OCI-LY7 (cell line): Measurements from ENCODE around the gene TMC1.

Source experiments
- EZH2phosphoT487 ChIP-seq: fragments of 200-600 bp; sonication (generic); IDR thresholded peaks from 2 replicates; pipeline ENCODE4 v1.6.1; 2018; ENCODE audit warnings: low read depth, borderline replicate concordance, mild to moderate bottlenecking, mixed run types, antibody characterized with exemption, low read length, moderate library complexity, mixed read lengths
- TF ChIP-seq, protein P1 (sequence below): fragments of 200-600 bp; sonication (generic); conservative IDR thresholded peaks from 2 replicates; pipeline ENCODE4 v1.5.1; 2014; ENCODE audit warnings: mild to moderate bottlenecking, antibody characterized with exemption, low read length, moderate library complexity, mixed read lengths

GRCh38 chr9:72786948-72787347 lies 265.5 kb downstream of the TMC1 start:
- TF ChIP-seq, protein P1, sequence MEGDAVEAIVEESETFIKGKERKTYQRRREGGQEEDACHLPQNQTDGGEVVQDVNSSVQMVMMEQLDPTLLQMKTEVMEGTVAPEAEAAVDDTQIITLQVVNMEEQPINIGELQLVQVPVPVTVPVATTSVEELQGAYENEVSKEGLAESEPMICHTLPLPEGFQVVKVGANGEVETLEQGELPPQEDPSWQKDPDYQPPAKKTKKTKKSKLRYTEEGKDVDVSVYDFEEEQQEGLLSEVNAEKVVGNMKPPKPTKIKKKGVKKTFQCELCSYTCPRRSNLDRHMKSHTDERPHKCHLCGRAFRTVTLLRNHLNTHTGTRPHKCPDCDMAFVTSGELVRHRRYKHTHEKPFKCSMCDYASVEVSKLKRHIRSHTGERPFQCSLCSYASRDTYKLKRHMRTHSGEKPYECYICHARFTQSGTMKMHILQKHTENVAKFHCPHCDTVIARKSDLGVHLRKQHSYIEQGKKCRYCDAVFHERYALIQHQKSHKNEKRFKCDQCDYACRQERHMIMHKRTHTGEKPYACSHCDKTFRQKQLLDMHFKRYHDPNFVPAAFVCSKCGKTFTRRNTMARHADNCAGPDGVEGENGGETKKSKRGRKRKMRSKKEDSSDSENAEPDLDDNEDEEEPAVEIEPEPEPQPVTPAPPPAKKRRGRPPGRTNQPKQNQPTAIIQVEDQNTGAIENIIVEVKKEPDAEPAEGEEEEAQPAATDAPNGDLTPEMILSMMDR: no peak
- no peak for TF ChIP-seq EZH2phosphoT487
